Measurements from ENCODE around the gene USP8. TPM values are rescaled to one million over a fixed set of nuclear protein-coding genes. Genes with fewer than 3 reads are reported as not detected.

The USP8 gene
- total and polyA plus RNA-seq, 4 donors = 20.4 to 42.8 (median 32.5) TPM

DNA sequence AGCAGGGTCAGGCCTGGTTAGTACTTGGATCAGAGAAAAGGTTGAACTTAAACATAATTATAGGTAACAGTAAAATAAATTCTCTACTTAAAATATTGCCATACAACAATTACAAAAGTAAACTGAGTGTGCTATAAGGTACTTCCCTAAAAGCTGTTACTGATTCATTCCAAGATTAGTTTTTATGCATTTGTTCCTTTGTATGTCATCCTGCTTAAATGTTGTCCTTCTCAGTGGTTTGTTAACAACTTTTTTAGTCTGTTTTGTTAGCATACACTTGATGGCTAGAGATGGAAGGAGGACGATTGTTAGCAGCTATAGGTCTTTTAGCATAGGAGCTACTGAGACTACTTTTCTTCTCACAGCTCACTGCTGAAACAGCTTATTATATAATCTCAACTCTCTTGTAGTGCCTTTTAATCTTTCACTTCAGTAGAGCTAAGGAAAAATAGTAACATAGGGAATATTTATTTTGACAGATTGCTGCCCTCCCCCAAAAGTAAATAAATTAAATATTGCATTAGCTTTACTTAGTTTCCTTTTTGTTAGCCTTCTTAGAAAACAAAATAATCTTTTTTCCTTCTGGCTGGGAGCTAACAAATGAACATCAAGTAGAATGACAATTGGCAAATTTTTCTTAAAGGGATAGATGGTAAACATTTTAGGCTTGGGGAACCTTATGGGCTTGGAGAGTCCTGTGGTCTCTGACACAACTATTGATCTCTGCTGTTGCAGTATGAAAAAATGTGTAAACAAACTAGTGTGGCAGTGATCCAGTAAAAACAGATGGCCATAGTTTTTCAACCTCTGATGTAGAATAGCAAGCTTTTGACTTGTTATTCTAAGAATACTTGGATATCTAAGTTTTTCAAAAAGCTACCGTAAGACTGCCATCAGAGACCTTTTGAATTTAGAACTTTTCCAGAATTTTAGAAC is 39.5 kb downstream of the USP8 start:
- H3K4me1 ChIP-seq (ENCODE audit: control insufficient read depth in 4 of 4, insufficient read depth in 4 of 4, low read length in 3 of 4) = peaks cover 2 to 15% (median 11%) of the 10 kb centered on the region in 4 donors
- H3K4me3 ChIP-seq (ENCODE audit: low read depth in 1 of 3, low read length in 3 of 3) = no peak overlapping the region
- 27% methylated on average over 2 of the region's 2 CpGs for WGBS
- DNase-seq (ENCODE audit: low spot score) = no peak
- H3K9me3 ChIP-seq (ENCODE audit: control insufficient read depth in 4 of 4, low read length in 3 of 4) = no peaks in the 10 kb centered on the region
- no peak overlapping the region for H3K9ac ChIP-seq (ENCODE audit: low read depth in 1 of 2, low read length in 2 of 2)
- peak overlapping the region in 1 of 2 donors; percentile 15 for H3K27ac ChIP-seq (ENCODE audit: low read depth in 1 of 2, low read length in 2 of 2)
- no peaks in the 10 kb centered on the region for H3K27me3 ChIP-seq (ENCODE audit: control insufficient read depth in 4 of 4, insufficient read depth in 4 of 4, low read length in 3 of 4)
- TF ChIP-seq RAD21 (IDR thresholded peaks at IDR 0.05) (peak in 1 of 2 donors; percentile 29), RXRA (IDR thresholded peaks at IDR 0.05) (peak in 1 of 2 donors; percentile 8), HNF4A (conservative IDR thresholded peaks at IDR 0.05) (peak in 1 of 2 donors; percentile 34), FOXA2 (IDR thresholded peaks at IDR 0.05) (no peak), YY1 (IDR thresholded peaks at IDR 0.05) (no peak), SP1 (IDR thresholded peaks at IDR 0.05) (peak; percentile 16), ZBTB33 (IDR thresholded peaks at IDR 0.05) (no peak)
- H3K36me3 ChIP-seq (ENCODE audit: control insufficient read depth in 4 of 4, insufficient read depth in 3 of 4, low read depth in 1 of 4, low read length in 3 of 4) = peaks cover 6 to 18% (median 11%) of the 10 kb centered on the region in 4 donors

DNA sequence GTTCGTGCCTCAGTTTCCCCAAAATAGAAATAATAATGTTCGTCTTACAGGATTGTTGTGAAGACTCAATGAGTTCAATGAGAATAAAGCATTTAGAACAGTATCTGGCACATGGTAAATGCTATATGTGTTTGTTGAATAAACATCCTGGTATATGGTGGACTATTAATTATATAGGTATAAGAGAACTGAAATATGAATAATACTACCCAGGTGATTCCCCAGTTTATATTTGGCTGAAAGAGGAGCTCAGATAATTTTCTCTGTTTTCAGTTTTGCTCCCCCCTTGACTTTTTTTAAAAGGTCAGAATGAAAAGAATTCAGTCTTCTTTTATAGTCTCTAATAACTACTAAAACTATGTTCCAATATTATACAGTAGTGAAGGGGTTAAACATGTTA is 46.9 kb downstream of the USP8 start:
- peaks cover 5 to 25% (median 13%) of the 10 kb centered on the region in 4 donors for H3K36me3 ChIP-seq (ENCODE audit: control insufficient read depth in 4 of 4, insufficient read depth in 3 of 4, low read depth in 1 of 4, low read length in 3 of 4)
- WGBS = 97% methylated on average over 2 of the region's 2 CpGs
- no peaks in the 10 kb centered on the region for H3K27me3 ChIP-seq (ENCODE audit: control insufficient read depth in 4 of 4, insufficient read depth in 4 of 4, low read length in 3 of 4)
- H3K4me3 ChIP-seq (ENCODE audit: low read depth in 1 of 3, low read length in 3 of 3) = no peak overlapping the region
- H3K9ac ChIP-seq (ENCODE audit: low read depth in 1 of 2, low read length in 2 of 2) = no peak overlapping the region
- no peak for DNase-seq (ENCODE audit: low spot score)
- TF ChIP-seq MAX (IDR thresholded peaks at IDR 0.05) = no peak
- TF ChIP-seq, protein P1, sequence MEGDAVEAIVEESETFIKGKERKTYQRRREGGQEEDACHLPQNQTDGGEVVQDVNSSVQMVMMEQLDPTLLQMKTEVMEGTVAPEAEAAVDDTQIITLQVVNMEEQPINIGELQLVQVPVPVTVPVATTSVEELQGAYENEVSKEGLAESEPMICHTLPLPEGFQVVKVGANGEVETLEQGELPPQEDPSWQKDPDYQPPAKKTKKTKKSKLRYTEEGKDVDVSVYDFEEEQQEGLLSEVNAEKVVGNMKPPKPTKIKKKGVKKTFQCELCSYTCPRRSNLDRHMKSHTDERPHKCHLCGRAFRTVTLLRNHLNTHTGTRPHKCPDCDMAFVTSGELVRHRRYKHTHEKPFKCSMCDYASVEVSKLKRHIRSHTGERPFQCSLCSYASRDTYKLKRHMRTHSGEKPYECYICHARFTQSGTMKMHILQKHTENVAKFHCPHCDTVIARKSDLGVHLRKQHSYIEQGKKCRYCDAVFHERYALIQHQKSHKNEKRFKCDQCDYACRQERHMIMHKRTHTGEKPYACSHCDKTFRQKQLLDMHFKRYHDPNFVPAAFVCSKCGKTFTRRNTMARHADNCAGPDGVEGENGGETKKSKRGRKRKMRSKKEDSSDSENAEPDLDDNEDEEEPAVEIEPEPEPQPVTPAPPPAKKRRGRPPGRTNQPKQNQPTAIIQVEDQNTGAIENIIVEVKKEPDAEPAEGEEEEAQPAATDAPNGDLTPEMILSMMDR (IDR thresholded peaks at IDR 0.05; ENCODE audit: low read depth, low read length, missing input control) = no peak
- no peaks in the 10 kb centered on the region for H3K4me1 ChIP-seq (ENCODE audit: control insufficient read depth in 4 of 4, insufficient read depth in 4 of 4, low read length in 3 of 4)
- no peak overlapping the region for H3K27ac ChIP-seq (ENCODE audit: low read depth in 1 of 2, low read length in 2 of 2)
- no peaks in the 10 kb centered on the region for H3K9me3 ChIP-seq (ENCODE audit: control insufficient read depth in 4 of 4, low read length in 3 of 4)

DNA sequence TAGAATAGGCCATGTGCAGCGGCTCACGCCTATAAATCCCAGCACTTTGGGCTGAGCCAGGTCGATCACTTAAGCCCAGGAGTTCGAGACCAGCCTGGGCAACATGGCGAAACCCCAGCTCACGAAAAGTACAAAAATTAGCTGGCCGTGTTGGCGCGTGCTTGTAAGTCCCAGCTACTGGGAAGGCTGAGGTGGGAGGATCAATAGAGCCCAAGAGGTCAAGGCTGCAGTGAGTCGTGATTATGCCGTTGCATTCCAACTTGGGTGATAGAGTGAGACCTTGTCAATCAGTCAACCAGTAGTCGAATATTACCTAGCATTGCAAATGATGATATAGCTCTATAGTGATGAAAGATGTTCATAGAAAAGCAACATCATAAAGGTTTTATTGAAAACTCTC is 51.9 kb downstream of the USP8 start:
- 81% methylated on average over 12 of the region's 12 CpGs for WGBS
- Histone ChIP-seq H3K9ac (ENCODE audit: low read depth in 1 of 2, low read length in 2 of 2) (no peak overlapping the region), H3K4me3 (ENCODE audit: low read depth in 1 of 3, low read length in 3 of 3) (no peak overlapping the region), H3K4me1 (ENCODE audit: control insufficient read depth in 4 of 4, insufficient read depth in 4 of 4, low read length in 3 of 4) (no peaks in the 10 kb centered on the region), H3K36me3 (ENCODE audit: control insufficient read depth in 4 of 4, insufficient read depth in 3 of 4, low read depth in 1 of 4, low read length in 3 of 4) (peaks cover 7 to 36% (median 33%) of the 10 kb centered on the region in 4 donors), H3K27ac (ENCODE audit: low read depth in 1 of 2, low read length in 2 of 2) (no peak overlapping the region), H3K27me3 (ENCODE audit: control insufficient read depth in 4 of 4, insufficient read depth in 4 of 4, low read length in 3 of 4) (no peaks in the 10 kb centered on the region), H3K9me3 (ENCODE audit: control insufficient read depth in 4 of 4, low read length in 3 of 4) (no peaks in the 10 kb centered on the region)
- no peak for DNase-seq (ENCODE audit: low spot score)
- no peak for TF ChIP-seq JUND (IDR thresholded peaks at IDR 0.05)
- TF ChIP-seq MAX (IDR thresholded peaks at IDR 0.05) = no peak
- no peak for TF ChIP-seq HNF4A (conservative IDR thresholded peaks at IDR 0.05)
- TF ChIP-seq TAF1 (conservative IDR thresholded peaks at IDR 0.05) = no peak
- TF ChIP-seq RXRA (IDR thresholded peaks at IDR 0.05) = no peak
- no peak for TF ChIP-seq FOXA1 (IDR thresholded peaks at IDR 0.05)
- no peak for TF ChIP-seq EGR1 (IDR thresholded peaks at IDR 0.05; ENCODE audit: low read depth in 2 of 2)
- no peak for TF ChIP-seq YY1 (IDR thresholded peaks at IDR 0.05)
